DMS114 treated with DMSO at 0.1 percent for 48 hours (cell line): ENCODE results near the gene BRD3.
A peak's percentile ranks its signal among the peaks of the same experiment; 100 is the strongest.
"Not testable (repeated sequence)": the region's sequence is repeated elsewhere in the genome, so short reads cannot be mapped to it uniquely, and the experiment has no call there.

Experiments used
- DNase-seq: peaks from one replicate; lab custom pipeline; 2025; ENCODE audit not compliant: unreplicated experiment; lab: John Stamatoyannopoulos, UW

The BRD3 gene

DNA sequence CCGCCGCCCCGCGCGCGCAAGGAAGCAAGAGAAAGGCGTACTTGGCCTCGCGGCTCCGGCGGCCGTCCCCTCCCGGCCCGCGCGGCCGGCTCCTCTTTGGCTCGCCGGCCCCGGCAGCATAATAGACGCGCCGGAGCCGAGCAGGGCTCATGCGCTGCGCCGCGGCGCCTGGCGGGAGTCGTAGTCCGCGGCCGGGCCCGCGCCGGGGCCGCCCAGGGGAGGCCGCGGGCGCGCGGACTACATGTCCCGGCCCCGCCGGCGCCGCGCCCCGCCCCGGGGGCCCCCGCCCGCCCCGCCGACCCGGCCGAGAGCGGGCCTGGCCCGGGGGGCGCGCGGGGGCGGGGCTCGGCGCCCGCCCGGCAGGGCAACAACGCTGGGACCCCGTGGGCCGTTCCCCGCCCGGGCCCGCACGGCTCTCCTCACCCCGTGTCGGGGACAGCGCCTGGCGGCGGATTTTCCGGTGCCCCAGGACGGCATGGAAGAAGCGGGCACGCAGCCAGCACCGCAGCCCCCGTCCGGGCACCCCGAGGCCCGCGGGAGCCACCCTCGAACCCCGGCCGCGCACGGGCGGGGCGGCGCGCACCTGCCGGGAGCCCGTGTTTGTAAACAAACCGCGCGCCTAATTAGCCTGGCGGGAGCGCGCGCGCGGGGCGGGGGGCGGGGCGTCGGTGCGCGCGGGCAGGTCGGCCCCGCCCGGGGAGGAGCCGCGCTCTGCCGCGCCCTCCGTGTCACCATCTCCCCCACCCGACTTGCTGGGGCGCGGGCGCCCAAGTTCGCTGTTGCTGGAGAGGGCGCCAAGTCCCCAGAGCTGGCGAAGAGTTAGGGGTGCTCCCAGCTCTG is at the start of gene BRD3:
TSS of gene BRD3 (minus strand) at position 123 of the 840 bp plus-strand sequence. CDS start 14,549 bp downstream, outside the sequence.
- peak; percentile 43 for DNase-seq

DNA sequence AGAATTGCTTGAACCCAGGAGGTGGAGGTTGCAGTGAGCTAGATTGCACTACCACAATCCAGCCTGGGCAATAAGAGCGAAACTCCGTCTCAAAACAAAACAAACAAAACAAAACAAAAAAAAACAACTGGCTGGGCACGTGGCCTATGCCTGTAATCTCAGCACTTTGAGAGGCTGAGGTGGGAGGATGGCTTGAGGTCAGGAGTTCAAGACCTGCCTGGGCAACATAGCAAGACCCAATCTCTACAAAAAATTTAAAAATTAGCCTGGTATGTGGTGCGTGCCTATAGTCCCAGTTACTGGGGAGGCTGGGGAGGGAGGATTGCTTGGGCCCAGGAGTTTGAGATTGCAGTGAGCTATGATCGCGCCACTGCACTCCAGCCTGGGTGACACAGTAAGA is 44.7 kb upstream of the BRD3 start:
- DNase-seq: no peak

DNA sequence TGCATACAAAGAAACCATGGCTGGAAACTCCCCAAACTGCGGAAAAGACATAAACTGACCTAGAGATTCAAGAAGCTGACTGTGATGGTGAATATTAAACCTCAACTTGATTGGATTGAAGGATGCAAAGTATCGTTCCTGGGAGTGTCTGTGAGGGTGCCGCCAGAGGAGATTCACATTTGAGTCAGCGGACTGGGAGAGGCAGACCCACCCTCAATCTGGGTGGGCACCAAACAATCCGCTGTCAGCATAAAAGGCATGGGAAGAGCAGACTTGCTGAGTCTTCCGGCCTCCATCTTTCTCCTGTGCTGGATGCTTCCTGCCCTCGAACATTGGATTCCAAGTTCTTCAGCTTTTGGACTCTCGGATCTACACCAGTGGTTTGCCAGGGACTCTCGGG is 43.2 kb upstream of the BRD3 start:
- DNase-seq: no peak

DNA sequence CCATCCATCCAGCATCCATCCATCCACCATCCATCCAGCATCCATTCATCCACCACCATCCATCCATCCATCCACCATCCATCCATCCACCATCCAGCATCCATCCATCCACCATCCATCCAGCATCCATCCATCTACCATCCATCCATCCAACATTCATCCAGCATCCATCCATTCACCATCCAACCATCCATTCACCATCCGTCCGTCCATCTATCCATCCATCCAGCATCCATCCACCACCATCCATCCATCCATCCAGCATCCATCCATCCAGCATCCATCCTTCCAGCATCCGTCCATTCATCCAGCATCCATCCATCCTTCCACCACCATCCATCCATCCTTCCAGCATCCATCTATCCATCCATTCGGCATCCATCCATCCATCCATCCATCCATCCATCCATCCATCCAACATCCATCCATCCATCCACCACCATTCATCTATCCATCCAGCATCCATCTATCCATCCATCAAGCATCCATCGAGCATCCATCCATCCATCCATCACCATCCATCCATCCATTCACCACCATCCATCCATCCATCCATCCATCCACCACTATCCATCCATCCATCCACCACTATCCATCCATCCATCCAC is 35.7 kb upstream of the BRD3 start:
- DNase-seq: no peak

DNA sequence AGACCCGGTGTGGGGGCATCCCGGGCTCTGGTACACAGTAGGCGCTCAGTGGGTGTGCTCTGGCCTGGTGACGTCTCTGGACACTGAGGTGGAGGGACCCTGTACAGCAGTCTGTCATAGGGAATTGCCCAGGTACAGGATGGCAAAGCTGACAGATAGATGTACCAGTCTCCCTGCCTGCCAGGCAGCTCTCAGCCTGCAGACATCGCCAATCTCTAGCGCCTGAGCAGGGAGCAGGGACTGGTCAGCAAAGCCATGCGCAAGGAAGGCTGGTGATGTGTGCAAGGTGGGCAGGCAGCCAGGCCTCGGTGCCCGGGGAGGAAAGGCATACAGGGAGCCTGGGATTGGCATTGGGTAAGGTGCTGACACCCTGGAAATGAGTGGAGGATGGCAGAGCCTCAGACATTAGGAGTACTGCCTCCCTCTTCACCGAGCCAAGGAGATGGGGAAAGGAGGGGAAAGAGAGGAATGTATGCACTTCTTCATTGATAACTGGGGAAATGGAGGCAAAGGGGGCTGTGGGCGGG is 33.9 kb upstream of the BRD3 start:
- DNase-seq: no peak

DNA sequence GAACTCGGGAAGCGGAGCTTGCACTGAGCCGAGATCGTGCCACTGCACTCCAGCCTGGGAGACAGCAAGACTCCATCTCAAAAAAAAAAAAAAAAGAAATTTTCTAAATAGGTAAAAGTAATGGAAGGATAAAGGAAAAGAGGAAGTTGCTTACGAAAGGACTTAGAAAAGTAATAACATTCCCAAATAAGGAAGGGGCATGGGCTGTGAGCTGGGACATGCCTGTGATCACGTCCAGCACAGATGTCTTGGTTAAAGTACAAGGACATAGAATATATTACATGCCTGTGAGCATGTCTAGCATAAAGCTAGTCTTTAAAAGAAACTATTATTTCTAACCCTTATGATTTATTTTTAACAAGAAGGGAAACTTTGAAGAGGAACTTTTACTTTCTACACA is 33.3 kb upstream of the BRD3 start:
- DNase-seq: not testable (repeated sequence)

DNA sequence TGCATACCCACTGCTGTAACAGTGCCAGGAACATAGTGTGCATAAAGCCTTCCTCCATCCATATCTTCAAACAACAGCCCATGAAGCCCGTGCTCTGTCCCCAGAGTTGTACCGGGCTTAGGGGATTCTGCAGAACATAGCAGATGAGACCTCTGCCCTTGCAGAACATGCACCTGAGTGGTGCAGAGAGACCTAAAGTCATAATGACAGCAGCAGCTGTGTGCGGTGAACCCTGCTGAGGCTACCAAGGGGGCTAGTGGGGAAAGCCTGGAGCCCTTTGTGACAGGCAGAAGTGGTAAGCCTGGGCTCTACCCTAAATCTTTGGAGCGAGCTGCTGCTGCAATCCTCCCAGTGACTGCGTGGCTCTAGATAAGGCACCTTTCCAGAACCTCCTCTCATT is 32.2 kb upstream of the BRD3 start:
- DNase-seq: no peak

DNA sequence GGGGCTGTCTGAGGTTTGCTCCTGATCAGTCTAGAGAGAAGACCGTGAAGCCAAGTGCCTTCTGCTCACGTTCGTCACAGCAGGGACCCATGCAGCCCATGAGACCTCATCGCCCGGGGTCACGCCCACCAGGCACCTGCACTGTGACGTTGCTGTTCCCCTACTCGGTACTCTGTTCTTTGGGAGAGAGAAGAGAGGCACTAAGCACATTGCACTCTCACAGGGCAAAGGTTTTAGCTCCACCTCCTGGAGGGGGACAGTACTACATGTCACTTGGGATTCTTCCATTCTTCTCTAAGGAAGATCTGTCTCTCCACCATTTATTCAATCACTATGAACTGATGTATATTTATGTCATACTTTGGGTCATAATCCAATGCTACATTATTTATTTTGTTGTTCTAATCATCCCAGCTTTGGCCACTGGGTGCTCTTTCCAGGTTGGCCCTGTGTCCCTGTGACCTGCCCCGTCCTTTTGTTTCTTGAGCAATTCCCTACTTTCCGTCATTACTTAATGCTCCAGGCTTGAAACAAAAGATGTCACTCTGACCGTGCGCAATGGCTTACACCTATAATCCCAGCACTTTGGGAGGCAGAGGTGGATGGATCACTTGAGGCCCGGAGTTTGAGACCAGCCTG is 31.4 kb upstream of the BRD3 start:
- DNase-seq: peak; percentile 38

DNA sequence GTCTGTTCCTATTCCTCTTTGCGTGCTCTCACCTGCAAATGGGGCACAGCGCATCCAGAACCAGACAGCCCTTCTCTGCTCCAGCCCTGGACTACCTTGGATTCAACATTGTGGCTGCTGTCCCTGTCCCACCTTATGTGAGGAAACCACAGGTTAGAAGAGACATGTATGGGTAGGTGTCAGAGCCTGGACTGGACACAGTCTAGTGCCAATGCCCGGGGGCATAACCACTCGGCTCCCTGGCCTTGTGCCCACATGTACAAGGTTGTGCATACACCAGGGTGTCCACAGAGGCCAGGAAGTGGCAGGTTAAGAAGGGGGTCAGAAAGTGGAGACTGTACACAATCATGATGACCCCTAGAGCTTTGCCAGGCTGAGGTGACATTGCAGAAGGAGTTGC is 22.1 kb upstream of the BRD3 start:
- DNase-seq: no peak

DNA sequence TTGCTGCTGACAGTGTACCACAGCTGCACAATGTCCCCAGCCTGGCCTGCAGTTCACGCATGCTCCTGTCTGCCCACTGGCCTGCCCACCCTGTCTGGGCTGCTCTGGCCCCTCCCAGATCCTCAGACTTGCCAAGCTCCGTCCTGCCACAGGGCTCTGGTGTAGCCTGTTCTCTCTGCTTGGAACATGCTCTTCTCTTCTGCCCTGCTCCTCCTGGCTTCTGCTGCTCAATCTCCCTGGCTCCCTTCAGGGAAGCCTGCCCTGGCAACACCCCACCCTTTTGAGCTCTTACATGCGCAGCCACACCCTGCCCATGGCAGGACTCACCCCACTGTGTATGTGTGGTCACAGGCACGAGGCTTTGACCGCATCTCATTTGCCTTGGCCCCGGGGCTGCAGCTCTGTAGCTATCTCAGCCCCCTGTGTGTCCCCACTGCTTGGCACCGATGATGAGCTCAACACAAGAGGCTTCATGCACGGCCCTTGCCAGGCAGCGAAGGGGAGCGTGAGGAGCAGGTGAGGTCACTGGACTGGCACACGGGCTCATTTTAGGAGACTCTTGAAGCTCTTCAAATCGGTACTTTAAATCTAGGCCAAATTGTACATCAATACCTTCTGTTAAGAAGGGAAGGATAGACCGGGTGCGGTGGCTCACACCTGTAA is 20.4 kb upstream of the BRD3 start:
- no peak for DNase-seq

DNA sequence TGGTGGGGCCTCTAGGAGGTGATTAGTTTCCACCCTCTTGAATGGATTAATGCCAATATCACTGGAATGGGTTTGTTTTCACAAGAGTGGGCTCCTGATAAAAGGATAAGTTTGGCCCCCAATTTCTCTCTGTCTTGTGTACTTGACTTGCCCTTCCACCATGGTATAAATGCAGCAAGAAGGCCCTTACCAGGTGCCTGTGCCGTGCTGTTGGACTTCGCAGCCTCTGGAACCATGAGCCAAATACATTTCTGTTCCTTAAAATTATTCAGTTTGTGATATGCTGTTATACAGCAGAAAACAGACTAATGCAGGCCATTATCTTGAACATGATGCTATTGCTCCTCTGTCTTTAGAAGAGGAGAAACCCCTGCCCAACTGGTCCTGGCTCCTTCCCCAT is 17.8 kb upstream of the BRD3 start:
- DNase-seq: no peak

DNA sequence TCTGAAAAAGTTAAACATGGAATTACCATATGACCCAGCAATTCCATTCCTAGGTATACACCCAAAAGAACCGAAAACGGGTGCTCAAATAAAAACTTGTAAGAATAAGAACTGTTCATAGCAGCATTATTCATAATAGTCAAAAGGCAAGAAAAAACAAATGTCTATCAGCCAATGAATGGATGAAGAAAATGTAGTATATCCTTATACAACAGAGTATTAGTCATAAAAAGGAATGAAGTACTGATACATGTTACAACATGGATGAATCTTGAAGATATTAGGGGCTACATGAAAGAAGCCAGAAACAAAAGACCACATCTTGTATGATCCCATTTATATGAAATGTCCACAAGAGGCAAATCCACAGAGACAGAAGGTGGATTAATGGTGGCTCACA is 15.6 kb upstream of the BRD3 start:
- DNase-seq: no peak

DNA sequence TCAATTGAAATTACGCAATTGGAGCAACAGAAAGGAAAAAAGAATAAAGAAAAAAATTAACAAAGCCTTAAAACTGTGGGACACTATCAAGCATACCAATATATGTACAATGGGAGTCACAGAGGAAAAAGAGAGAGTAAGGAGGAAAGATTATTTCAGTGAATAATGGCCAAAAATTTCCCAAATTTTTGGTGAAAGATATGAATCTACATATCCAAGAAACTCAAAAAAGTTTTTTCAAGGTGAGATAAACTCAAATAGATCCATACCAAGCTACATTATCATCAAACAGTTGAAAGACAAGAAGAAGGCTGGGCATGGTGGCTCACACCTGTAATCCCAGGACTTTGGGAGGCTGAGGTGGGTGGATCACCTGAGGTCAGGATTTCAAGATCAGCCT is 8.8 kb upstream of the BRD3 start:
- DNase-seq: no peak

DNA sequence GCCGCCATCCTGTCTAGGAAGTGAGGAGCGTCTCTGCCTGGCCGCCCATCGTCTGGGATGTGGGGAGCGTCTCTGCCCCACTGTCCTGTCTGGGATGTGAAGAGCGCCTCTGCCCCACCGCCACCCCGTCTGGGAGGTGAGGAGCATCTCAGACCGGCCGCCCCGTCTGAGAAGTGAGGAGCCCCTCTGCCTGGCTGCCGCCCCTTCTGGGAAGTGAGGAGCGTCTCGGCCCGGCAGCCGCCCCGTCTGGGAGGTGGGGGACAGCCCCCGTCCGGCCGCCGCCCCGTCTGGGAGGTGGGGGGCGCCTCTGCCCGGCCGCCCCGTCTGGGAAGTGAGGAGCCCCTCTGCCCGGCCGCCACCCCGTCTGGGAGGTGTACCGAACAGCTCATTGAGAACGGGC is 7.9 kb upstream of the BRD3 start:
- DNase-seq: not testable (repeated sequence)

DNA sequence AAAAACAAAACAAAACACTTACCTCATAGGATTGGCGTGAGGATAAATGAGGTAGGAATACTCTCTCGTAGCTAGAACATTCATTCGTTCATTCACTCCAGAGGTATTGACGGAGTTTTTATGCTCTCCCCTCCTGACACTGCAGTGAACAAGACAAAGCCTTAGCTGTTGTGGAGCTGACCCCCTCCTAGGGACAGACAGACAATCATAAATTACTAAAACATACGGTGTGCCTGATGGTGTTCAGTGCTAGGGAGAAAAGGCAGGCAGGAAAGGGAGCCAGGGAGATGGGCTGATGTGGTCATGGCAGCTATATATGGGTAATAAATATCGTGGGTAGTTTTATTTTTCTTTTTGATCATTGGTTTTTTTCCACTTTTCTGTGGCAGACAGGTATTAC is 5.7 kb upstream of the BRD3 start:
- no peak for DNase-seq

DNA sequence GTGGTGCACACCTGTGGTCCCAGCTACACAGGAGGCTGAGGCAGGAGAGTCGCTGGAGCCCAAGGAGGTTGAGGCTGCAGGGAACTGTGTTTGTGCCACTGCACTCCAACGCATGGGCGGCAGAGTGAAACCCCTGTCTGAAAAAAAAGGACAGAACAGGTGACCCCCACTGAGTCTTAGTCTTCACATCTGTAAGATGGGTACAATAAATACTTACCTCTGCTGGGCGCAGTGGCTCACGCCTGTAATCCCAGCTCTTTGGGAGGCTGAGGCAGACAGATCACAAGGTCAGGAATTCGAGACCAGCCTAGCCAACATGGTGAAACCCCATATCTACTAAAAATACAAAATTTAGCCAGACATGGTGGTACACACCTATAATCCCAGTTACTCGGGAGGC is 4.9 kb upstream of the BRD3 start:
- DNase-seq: not testable (repeated sequence)

DNA sequence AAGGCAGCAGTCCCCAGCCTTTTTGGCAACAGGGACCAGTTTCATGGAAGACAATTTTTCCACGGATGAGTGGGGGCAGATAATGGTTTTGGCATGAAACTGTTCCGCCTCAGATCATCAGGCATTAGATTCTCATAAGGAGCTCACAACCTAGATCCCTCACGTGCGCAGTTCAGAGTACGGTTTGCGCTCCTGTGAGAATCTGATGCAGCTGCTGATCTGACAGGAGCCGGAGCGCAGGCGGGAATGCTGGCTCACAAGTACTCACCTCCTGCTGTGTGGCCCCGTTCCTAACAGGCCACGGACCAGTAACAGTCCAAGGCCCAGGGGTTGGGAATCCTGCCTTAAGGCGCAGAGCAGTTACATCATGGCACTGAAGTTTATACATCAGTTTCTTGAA is 3.3 kb upstream of the BRD3 start:
- no peak for DNase-seq

DNA sequence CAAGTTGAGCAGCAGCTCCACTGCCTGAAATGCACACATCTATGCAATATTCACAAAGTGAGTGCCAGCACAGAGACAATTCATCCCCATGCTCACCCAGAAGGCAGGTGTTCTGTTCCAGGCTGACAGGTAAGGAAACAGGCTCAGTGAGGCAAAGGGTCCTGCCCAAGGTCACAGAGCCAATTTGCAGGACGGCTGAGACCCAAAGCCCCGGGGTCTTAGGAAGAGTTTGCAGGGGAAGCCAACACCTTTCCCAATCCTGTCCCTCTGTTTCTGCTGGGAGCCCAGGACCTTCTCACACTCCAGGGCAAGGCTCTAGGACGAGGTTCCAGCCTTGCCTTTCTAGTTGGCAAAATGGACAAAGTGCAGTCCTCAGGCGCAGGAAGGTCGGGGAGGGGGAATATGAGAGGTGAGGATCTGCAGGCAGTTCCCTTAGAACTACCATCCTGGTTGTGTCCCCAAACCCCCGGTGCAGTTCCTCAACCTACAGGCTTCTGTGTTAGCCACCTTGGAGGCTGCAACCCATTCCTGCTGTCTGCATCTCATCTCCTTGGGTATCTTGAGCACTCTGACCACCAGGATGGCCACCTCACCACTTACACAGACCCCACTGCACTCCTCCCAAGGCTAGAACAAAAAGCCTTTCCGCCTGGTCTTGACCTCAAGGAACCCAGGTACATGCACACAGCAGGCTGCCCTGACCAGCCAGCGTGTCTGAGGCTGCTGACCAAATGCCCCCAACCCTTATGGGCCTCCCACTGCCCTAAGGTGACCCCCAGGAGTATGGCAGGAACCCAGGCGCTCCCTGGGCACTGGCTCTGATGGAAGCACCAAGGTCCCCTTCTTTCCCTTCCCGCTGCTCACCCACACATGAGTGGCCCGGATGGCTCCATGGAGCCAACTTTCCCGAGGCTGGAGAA is 1.9 kb upstream of the BRD3 start:
- DNase-seq: no peak

DNA sequence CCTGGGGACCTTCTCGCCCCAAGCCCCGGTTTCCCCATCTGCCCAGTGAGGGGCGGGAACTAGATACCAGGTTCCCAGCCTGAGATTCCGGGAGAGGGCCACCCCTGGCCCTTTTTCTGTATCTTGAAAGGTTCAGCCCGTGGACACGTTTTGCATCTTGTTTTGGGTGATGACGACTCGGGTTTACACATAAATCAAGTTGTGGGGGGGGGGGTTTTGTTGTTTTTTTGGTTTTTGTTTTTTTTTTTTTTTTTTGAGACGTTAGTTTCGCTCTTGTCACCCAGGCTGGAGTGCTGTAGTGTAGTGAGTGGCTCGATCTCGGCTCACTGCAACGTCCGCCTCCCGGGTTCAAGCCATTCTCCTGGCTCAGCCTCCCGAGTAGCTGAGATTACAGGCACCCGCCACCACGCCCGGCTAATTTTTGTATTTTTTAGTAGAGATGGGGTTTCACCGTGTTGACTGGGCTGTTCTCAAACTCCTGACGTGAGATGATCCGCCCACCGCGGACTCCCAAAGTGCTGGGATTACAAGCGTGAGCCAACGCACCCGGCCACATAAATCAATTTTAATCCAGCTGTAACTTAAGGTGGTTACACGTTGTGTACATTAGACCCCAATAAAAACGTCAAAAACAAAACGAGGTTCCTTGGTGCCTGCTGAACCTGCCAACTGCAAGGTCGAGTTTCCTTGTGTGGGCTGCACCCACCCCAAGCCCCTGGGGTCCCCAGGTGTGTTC is 1.1 kb upstream of the BRD3 start:
- DNase-seq: no peak
